HepG2 (cell line): ENCODE measurements around the gene DCAF8. TPM values are rescaled to one million over a fixed set of nuclear protein-coding genes. Genes with fewer than 3 reads are reported as not detected.

ENCODE experiments used
- ADNP ChIP-seq: sonication (generic); formaldehyde crosslinking; IDR thresholded peaks from 2 replicates; pipeline ENCODE4 v1.4.0; 2020; ENCODE audit warnings: missing genetic modification reagents
- IKZF1 ChIP-seq: fragments of 450-650 bp; IDR thresholded peaks from 2 replicates; pipeline ENCODE4 v1.7.1; 2016
- MTA1 ChIP-seq: sonication (generic); formaldehyde crosslinking; IDR thresholded peaks from 2 replicates; pipeline ENCODE4 v1.4.0; 2020; ENCODE audit warnings: missing genetic modification reagents, mild to moderate bottlenecking, borderline replicate concordance
- ZFP90 ChIP-seq: sonication (generic); formaldehyde crosslinking; IDR thresholded peaks from 2 replicates; pipeline ENCODE4 v1.8.0; 2022; ENCODE audit warnings: missing genetic modification reagents, mild to moderate bottlenecking, inconsistent platforms, borderline replicate concordance
- ZNF17 ChIP-seq: sonication (generic); formaldehyde crosslinking; IDR thresholded peaks from 2 replicates; pipeline ENCODE4 v1.5.0; 2020; ENCODE audit warnings: mild to moderate bottlenecking, missing genetic modification reagents
- ZNF331 ChIP-seq: sonication (generic); formaldehyde crosslinking; IDR thresholded peaks from 2 replicates; pipeline ENCODE4 v1.4.0; 2020; ENCODE audit warnings: missing genetic modification reagents
- ZNF451 ChIP-seq: sonication (generic); formaldehyde crosslinking; IDR thresholded peaks from 2 replicates; pipeline ENCODE4 v1.5.0; 2020; ENCODE audit warnings: mild to moderate bottlenecking, missing genetic modification reagents
- ZNF577 ChIP-seq: sonication (generic); formaldehyde crosslinking; IDR thresholded peaks from 2 replicates; pipeline ENCODE4 v1.4.0; 2020; ENCODE audit warnings: mild to moderate bottlenecking, low read depth, missing genetic modification reagents, borderline replicate concordance
- ZNF670 ChIP-seq: sonication (generic); formaldehyde crosslinking; IDR thresholded peaks from 2 replicates; pipeline ENCODE4 v1.8.0; 2022; ENCODE audit warnings: mild to moderate bottlenecking, missing genetic modification reagents, borderline replicate concordance
- ZNF749 ChIP-seq: sonication (generic); formaldehyde crosslinking; IDR thresholded peaks from 2 replicates; pipeline ENCODE4 v1.8.0; 2022; ENCODE audit warnings: mild to moderate bottlenecking, missing genetic modification reagents, moderate library complexity, borderline replicate concordance
- ZNF772 ChIP-seq: sonication (generic); formaldehyde crosslinking; IDR thresholded peaks from 2 replicates; pipeline ENCODE4 v1.5.0; 2020; ENCODE audit warnings: mild to moderate bottlenecking, missing genetic modification reagents
- ZSCAN29 ChIP-seq: sonication (generic); formaldehyde crosslinking; conservative IDR thresholded peaks from 2 replicates; pipeline ENCODE4 v1.4.0; 2020; ENCODE audit warnings: mild to moderate bottlenecking, missing genetic modification reagents
- polyA plus RNA-seq, 8 experiments: library from polyadenylated mRNA; depleted of rRNA in 3 of 8; stranded (reverse) in 7 of 8; unstranded in 1 of 8; fragments of >200 nt; fragmentation: Illumina TruSeq in 4 of 8; extraction: Trizol in 4 of 8; gene quantifications; 2 replicates each; pipeline versions ENCODE4 v1.2.1 to v1.2.3, GENCODE V29; 2011 to 2016; ENCODE audit warnings: low read depth in 4 of 8, missing spikeins in 1 of 8, mixed read lengths in 1 of 8; ENCODE audit not compliant: insufficient read depth in 1 of 8
- total RNA-seq, 5 experiments: library from RNA; depleted of rRNA; stranded (reverse); fragments of >200 nt; fragmentation: Illumina TruSeq; extraction: Trizol; gene quantifications; 2 replicates each; pipeline ENCODE4 v1.2.3, GENCODE V29; 2016; ENCODE audit warnings: low read depth in 1 of 5
- TF ChIP-seq, protein P1 (sequence below): IDR thresholded peaks from 2 replicates; pipeline ENCODE4 v1.6.1; 2016; ENCODE audit warnings: low read depth, control low read depth
- TF ChIP-seq, protein P2 (sequence below): sonication (generic); formaldehyde crosslinking; IDR thresholded peaks from 2 replicates; pipeline ENCODE4 v1.5.1; 2020; ENCODE audit warnings: missing genetic modification reagents, mild to moderate bottlenecking, borderline replicate concordance
- TF ChIP-seq, protein P3 (sequence below): sonication (generic); formaldehyde crosslinking; IDR thresholded peaks from 2 replicates; pipeline ENCODE4 v1.4.0; 2020; ENCODE audit warnings: missing genetic modification reagents

The DCAF8 gene
- total and polyA plus RNA-seq, 2 of the 13 experiments (the other 11 are each of a cell fraction or from before 2014, with no cell fraction given), result 73.4 to 79.8 TPM

DNA sequence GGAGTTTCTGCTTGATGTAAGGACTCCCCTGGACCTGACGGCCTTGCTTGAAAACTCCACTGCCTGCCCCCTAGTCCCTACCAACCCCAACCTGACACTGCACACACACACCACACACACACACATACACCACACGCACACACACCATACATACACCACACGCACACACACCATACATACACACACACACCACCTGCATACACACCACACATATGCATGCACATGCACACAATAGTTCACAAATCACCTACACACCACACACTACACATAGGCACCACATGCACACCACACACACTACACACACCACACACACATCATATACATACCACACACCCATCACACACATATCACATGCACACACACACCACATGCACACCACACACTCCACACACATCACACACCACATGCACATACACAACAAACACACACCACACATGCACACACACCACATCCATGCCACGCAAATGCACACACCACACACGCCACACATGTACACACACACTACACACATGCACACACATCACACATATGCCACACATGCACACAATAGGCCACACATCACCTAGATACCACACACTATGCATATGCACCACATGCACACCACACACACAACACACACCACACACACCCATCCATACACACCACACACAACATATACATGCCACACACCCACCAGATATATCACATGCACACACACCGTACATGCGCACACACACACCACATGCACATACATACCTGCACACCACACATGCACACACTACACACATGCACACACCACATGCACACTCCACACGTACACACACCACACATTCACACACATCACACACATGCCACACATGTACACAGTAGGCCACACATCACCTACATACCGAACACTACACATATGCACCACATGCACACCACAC lies 68.3 kb downstream of the DCAF8 start (continued):
- TF ChIP-seq, protein P1, sequence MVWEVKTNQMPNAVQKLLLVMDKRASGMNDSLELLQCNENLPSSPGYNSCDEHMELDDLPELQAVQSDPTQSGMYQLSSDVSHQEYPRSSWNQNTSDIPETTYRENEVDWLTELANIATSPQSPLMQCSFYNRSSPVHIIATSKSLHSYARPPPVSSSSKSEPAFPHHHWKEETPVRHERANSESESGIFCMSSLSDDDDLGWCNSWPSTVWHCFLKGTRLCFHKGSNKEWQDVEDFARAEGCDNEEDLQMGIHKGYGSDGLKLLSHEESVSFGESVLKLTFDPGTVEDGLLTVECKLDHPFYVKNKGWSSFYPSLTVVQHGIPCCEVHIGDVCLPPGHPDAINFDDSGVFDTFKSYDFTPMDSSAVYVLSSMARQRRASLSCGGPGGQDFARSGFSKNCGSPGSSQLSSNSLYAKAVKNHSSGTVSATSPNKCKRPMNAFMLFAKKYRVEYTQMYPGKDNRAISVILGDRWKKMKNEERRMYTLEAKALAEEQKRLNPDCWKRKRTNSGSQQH (CRISPR knock-in tag), result no peak
- TF ChIP-seq ZNF749 (CRISPR knock-in tag) (0 out of 2 replicates have a peak, but pooled peaks have one; percentile 49), ZNF17 (CRISPR knock-in tag) (no peak), ZNF670 (CRISPR knock-in tag) (no peak), ZNF451 (CRISPR knock-in tag) (0 out of 2 replicates have a peak, but pooled peaks have one; percentile 12), ZFP90 (CRISPR knock-in tag) (no peak), ADNP (no peak), ZNF331 (no peak), MTA1 (CRISPR knock-in tag) (0 out of 2 replicates have a peak, but pooled peaks have one; percentile 10), ZSCAN29 (no peak), ZNF772 (CRISPR knock-in tag) (0 out of 2 replicates have a peak, but pooled peaks have one; percentile 48), ZNF577 (no peak), IKZF1 (0 out of 2 replicates have a peak, but pooled peaks have one; percentile 19)
- TF ChIP-seq, protein P2, sequence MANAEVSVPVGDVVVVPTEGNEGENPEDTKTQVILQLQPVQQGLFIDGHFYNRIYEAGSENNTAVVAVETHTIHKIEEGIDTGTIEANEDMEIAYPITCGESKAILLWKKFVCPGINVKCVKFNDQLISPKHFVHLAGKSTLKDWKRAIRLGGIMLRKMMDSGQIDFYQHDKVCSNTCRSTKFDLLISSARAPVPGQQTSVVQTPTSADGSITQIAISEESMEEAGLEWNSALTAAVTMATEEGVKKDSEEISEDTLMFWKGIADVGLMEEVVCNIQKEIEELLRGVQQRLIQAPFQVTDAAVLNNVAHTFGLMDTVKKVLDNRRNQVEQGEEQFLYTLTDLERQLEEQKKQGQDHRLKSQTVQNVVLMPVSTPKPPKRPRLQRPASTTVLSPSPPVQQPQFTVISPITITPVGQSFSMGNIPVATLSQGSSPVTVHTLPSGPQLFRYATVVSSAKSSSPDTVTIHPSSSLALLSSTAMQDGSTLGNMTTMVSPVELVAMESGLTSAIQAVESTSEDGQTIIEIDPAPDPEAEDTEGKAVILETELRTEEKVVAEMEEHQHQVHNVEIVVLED (CRISPR knock-in tag), result no peak
- TF ChIP-seq, protein P3, sequence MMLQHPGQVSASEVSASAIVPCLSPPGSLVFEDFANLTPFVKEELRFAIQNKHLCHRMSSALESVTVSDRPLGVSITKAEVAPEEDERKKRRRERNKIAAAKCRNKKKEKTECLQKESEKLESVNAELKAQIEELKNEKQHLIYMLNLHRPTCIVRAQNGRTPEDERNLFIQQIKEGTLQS (CRISPR knock-in tag), result no peak
